Effector memory CD8-positive, alpha-beta T cell (primary cell): ENCODE data around the gene RWDD1.

Experiments used
- ATAC-seq: fragments of 150-1000 bp; cut with Tn5 transposase; replicated peaks from 2 replicates; pipeline ENCODE4 v1.10.0; 2021; ENCODE audit warnings: mild to moderate bottlenecking, moderate library complexity
- DNase-seq, 3 experiments: peaks; one replicate each; pipeline ENCODE4 v3.0.0; 2021
- H3K27ac Mint-ChIP-seq, 2 donors: one replicate each; pipeline ENCODE4 v1.8.0; 2022; ENCODE audit warnings: mild to moderate bottlenecking in 2 of 2, mixed read lengths in 2 of 2, moderate library complexity in 2 of 2
- H3K27me3 Mint-ChIP-seq, 2 donors: one replicate each; pipeline ENCODE4 v1.8.0; 2022; ENCODE audit warnings: mixed read lengths in 2 of 2
- H3K36me3 Mint-ChIP-seq: one replicate; pipeline ENCODE4 v1.8.0; 2022; ENCODE audit warnings: mild to moderate bottlenecking, moderate library complexity, mixed read lengths; ENCODE audit not compliant: insufficient read depth
- H3K4me1 Mint-ChIP-seq, 2 donors: one replicate each; pipeline ENCODE4 v1.8.0; 2022; ENCODE audit warnings: low read depth in 2 of 2, mixed read lengths in 2 of 2
- H3K4me3 Mint-ChIP-seq, 2 donors: one replicate each; pipeline ENCODE4 v1.8.0; 2022; ENCODE audit warnings: mild to moderate bottlenecking in 2 of 2, mixed read lengths in 2 of 2, moderate library complexity in 2 of 2
- H3K9me3 Mint-ChIP-seq, 2 donors: one replicate each; pipeline ENCODE4 v1.8.0; 2022; ENCODE audit warnings: mixed read lengths in 2 of 2

RWDD1 gene

GRCh38 chr6:116564921-116565872 is 6.1 kb upstream of the RWDD1 start:
- Mint-ChIP-seq H3K36me3 (no peaks in the 10 kb centered on the region), H3K4me1 (peaks cover 1 to 4% of the 10 kb centered on the region in 2 donors), H3K9me3 (no peaks in the 10 kb centered on the region), H3K27me3 (peaks cover 24 to 41% of the 10 kb centered on the region in 2 donors), H3K4me3 (peak overlapping the region in 1 of 2 donors; percentile 51), H3K27ac (no peak overlapping the region)
- ATAC-seq (peak; percentile 67), DNase-seq (no peak)

- no peak overlapping the region for H3K27ac Mint-ChIP-seq
- H3K4me1 Mint-ChIP-seq: peaks cover 18 to 19% of the 10 kb centered on the region in 2 donors
- H3K9me3 Mint-ChIP-seq: no peaks in the 10 kb centered on the region
- no peak overlapping the region for H3K4me3 Mint-ChIP-seq
- ATAC-seq (no peak), DNase-seq (no peak)
- H3K27me3 Mint-ChIP-seq: peaks cover 14 to 27% of the 10 kb centered on the region in 2 donors
- peaks cover 13% of the 10 kb centered on the region for H3K36me3 Mint-ChIP-seq
Observed at GRCh38 chr6:116568111-116568510, 3.2 kb upstream of the RWDD1 start.

GRCh38 chr6:116568821-116569755 is 2.2 kb upstream of the RWDD1 start:
- peaks cover 13% of the 10 kb centered on the region for H3K36me3 Mint-ChIP-seq
- peaks cover 7 to 20% of the 10 kb centered on the region in 2 donors for H3K27me3 Mint-ChIP-seq
- peaks cover 21 to 27% of the 10 kb centered on the region in 2 donors for H3K4me1 Mint-ChIP-seq
- DNase-seq: no peak
- H3K4me3 Mint-ChIP-seq: no peak overlapping the region
- no peak for ATAC-seq
- H3K9me3 Mint-ChIP-seq: no peaks in the 10 kb centered on the region
- H3K27ac Mint-ChIP-seq: no peak overlapping the region

- H3K4me3 Mint-ChIP-seq: peak overlapping the region; percentile 88 to 98
- H3K27me3 Mint-ChIP-seq: no peaks in the 10 kb centered on the region
- peaks cover 24% of the 10 kb centered on the region for H3K36me3 Mint-ChIP-seq
- peak overlapping the region; percentile 95 to 99 for H3K27ac Mint-ChIP-seq
- DNase-seq: no peak
- no peak for ATAC-seq
- H3K9me3 Mint-ChIP-seq: no peaks in the 10 kb centered on the region
- H3K4me1 Mint-ChIP-seq: peaks cover 27 to 37% of the 10 kb centered on the region in 2 donors
Observed at GRCh38 chr6:116571683-116572000, 338 bp downstream of the RWDD1 start.

- Mint-ChIP-seq H3K36me3 (peaks cover 24% of the 10 kb centered on the region), H3K4me3 (peak overlapping the region; percentile 88 to 98), H3K9me3 (no peaks in the 10 kb centered on the region), H3K4me1 (peaks cover 28 to 38% of the 10 kb centered on the region in 2 donors), H3K27ac (peak overlapping the region; percentile 95 to 99), H3K27me3 (no peaks in the 10 kb centered on the region)
- no peak for ATAC-seq
- no peak for DNase-seq
Observed at GRCh38 chr6:116572162-116572561, 858 bp downstream of the RWDD1 start.

GRCh38 chr6:116575227-116575626 is 3.9 kb downstream of the RWDD1 start:
- H3K4me3 Mint-ChIP-seq: no peak overlapping the region
- DNase-seq (no peak), ATAC-seq (no peak)
- no peak overlapping the region for H3K27ac Mint-ChIP-seq
- H3K4me1 Mint-ChIP-seq: peaks cover 35 to 51% of the 10 kb centered on the region in 2 donors
- peaks cover 33% of the 10 kb centered on the region for H3K36me3 Mint-ChIP-seq
- no peaks in the 10 kb centered on the region for H3K9me3 Mint-ChIP-seq
- H3K27me3 Mint-ChIP-seq: no peaks in the 10 kb centered on the region

GRCh38 chr6:116577486-116577885 is 6.2 kb downstream of the RWDD1 start:
- peaks cover 25 to 42% of the 10 kb centered on the region in 2 donors for H3K4me1 Mint-ChIP-seq
- H3K27ac Mint-ChIP-seq: no peak overlapping the region
- ATAC-seq: no peak
- no peaks in the 10 kb centered on the region for H3K9me3 Mint-ChIP-seq
- peaks cover 38% of the 10 kb centered on the region for H3K36me3 Mint-ChIP-seq
- no peak for DNase-seq
- H3K27me3 Mint-ChIP-seq: no peaks in the 10 kb centered on the region
- H3K4me3 Mint-ChIP-seq: no peak overlapping the region

- ATAC-seq (no peak), DNase-seq (no peak)
- Mint-ChIP-seq H3K36me3 (peaks cover 42% of the 10 kb centered on the region), H3K4me3 (no peak overlapping the region), H3K9me3 (no peaks in the 10 kb centered on the region), H3K27ac (no peak overlapping the region), H3K27me3 (no peaks in the 10 kb centered on the region), H3K4me1 (peaks cover 20 to 36% of the 10 kb centered on the region in 2 donors)
Observed at GRCh38 chr6:116578335-116578734, 7.0 kb downstream of the RWDD1 start.

- no peaks in the 10 kb centered on the region for H3K27me3 Mint-ChIP-seq
- no peak overlapping the region for H3K4me3 Mint-ChIP-seq
- DNase-seq (no peak), ATAC-seq (no peak)
- peaks cover 48% of the 10 kb centered on the region for H3K36me3 Mint-ChIP-seq
- peaks cover 17 to 28% of the 10 kb centered on the region in 2 donors for H3K4me1 Mint-ChIP-seq
- peak overlapping the region in 1 of 2 donors; percentile 11 for H3K27ac Mint-ChIP-seq
- H3K9me3 Mint-ChIP-seq: no peaks in the 10 kb centered on the region
Observed at GRCh38 chr6:116579143-116579542, 7.8 kb downstream of the RWDD1 start.

GRCh38 chr6:116580198-116580597 is 8.9 kb downstream of the RWDD1 start:
- no peak overlapping the region for H3K4me3 Mint-ChIP-seq
- peaks cover 16 to 26% of the 10 kb centered on the region in 2 donors for H3K4me1 Mint-ChIP-seq
- H3K36me3 Mint-ChIP-seq: peaks cover 56% of the 10 kb centered on the region
- no peaks in the 10 kb centered on the region for H3K9me3 Mint-ChIP-seq
- no peaks in the 10 kb centered on the region for H3K27me3 Mint-ChIP-seq
- ATAC-seq (no peak), DNase-seq (no peak)
- no peak overlapping the region for H3K27ac Mint-ChIP-seq

- Mint-ChIP-seq H3K4me1 (peaks cover 2 to 9% of the 10 kb centered on the region in 2 donors), H3K9me3 (no peaks in the 10 kb centered on the region), H3K27me3 (no peaks in the 10 kb centered on the region), H3K4me3 (no peak overlapping the region), H3K27ac (no peak overlapping the region), H3K36me3 (peaks cover 69% of the 10 kb centered on the region)
- DNase-seq (no peak), ATAC-seq (no peak)
Observed at GRCh38 chr6:116586276-116586675, 15.0 kb downstream of the RWDD1 start.

- Mint-ChIP-seq H3K27me3 (no peaks in the 10 kb centered on the region), H3K4me3 (no peak overlapping the region), H3K4me1 (peaks cover 2 to 9% of the 10 kb centered on the region in 2 donors), H3K36me3 (peaks cover 70% of the 10 kb centered on the region), H3K9me3 (no peaks in the 10 kb centered on the region), H3K27ac (peak overlapping the region in 1 of 2 donors; percentile 5)
- DNase-seq: no peak
- no peak for ATAC-seq
Observed at GRCh38 chr6:116586738-116587137, 15.4 kb downstream of the RWDD1 start.

GRCh38 chr6:116595247-116595646 is 23.9 kb downstream of the RWDD1 start:
- Mint-ChIP-seq H3K27me3 (no peaks in the 10 kb centered on the region), H3K4me1 (no peaks in the 10 kb centered on the region), H3K36me3 (peaks cover 49% of the 10 kb centered on the region), H3K9me3 (no peaks in the 10 kb centered on the region), H3K27ac (no peak overlapping the region), H3K4me3 (no peak overlapping the region)
- DNase-seq (no peak), ATAC-seq (no peak)
